Nephron (organoid): Measurements from ENCODE around the gene INKA2.

Experiments
- H3K27ac Mint-ChIP-seq, 3 experiments: 2 replicates each; pipeline ENCODE4 v1.8.0; 2020; ENCODE audit warnings: mixed read lengths in 3 of 3, mild to moderate bottlenecking in 2 of 3, moderate library complexity in 1 of 3
- H3K27me3 Mint-ChIP-seq: 2 replicates; pipeline ENCODE4 v1.8.0; 2021; ENCODE audit warnings: low read depth, mild to moderate bottlenecking, moderate library complexity, mixed read lengths
- H3K36me3 Mint-ChIP-seq: 2 replicates; pipeline ENCODE4 v1.8.0; 2020; ENCODE audit warnings: low read depth, mixed read lengths
- H3K4me1 Mint-ChIP-seq: 2 replicates; pipeline ENCODE4 v1.8.0; 2020; ENCODE audit warnings: mixed read lengths
- H3K4me3 Mint-ChIP-seq, 3 experiments: 2 replicates each; pipeline ENCODE4 v1.8.0; 2020; ENCODE audit warnings: mild to moderate bottlenecking in 3 of 3, mixed read lengths in 3 of 3, moderate library complexity in 2 of 3
- H3K9me3 Mint-ChIP-seq: 2 replicates; pipeline ENCODE4 v1.8.0; 2020; ENCODE audit warnings: mixed read lengths
- CTCF ChIP-seq, 3 experiments: fragments of 200-600 bp; sonication (generic); IDR thresholded peaks; one replicate each; pipeline ENCODE4 v1.5.0; 2021; ENCODE audit warnings: antibody characterized with exemption in 3 of 3; ENCODE audit not compliant: unreplicated experiment in 3 of 3

INKA2 gene

GRCh38 chr1:111756124-111756513 is 16.9 kb upstream of the INKA2 start:
- H3K4me3 Mint-ChIP-seq: peak overlapping the region; percentile 96 to 97 (median 97)

GRCh38 chr1:111755331-111756123 is 16.3 kb upstream of the INKA2 start, which contains the start of gene DDX20:
TSS of gene DDX20 (plus strand) at chr1:111755901. CDS start at chr1:111755925, 24 bp downstream.
- peaks cover 20% of the 10 kb centered on the region for H3K36me3 Mint-ChIP-seq
- H3K9me3 Mint-ChIP-seq: no peaks in the 10 kb centered on the region
- peak within 1 kb of the TSS; percentile 93 to 98 (median 98) for H3K27ac Mint-ChIP-seq
- peak; percentile 91 to 96 (median 95) for TF ChIP-seq CTCF (IDR thresholded peaks at IDR 0.05; ENCODE audit: unreplicated experiment in 3 of 3)
- peak within 1 kb of the TSS; percentile 96 to 97 (median 97) for H3K4me3 Mint-ChIP-seq
- H3K4me1 Mint-ChIP-seq: peaks cover 21% of the 10 kb centered on the region
- peaks cover 7% of the 10 kb centered on the region for H3K27me3 Mint-ChIP-seq

More at GRCh38 chr1:111756124-111756513, 16.9 kb upstream of the INKA2 start:
- Mint-ChIP-seq H3K36me3 (peaks cover 25% of the 10 kb centered on the region), H3K4me1 (peaks cover 16% of the 10 kb centered on the region), H3K27me3 (peaks cover 4% of the 10 kb centered on the region), H3K27ac (peak overlapping the region; percentile 67 to 93 (median 85)), H3K9me3 (no peaks in the 10 kb centered on the region)
- TF ChIP-seq CTCF (IDR thresholded peaks at IDR 0.05; ENCODE audit: unreplicated experiment in 3 of 3): no peak

- Mint-ChIP-seq H3K4me3 (peak overlapping the region; percentile 96 to 97 (median 97)), H3K9me3 (no peaks in the 10 kb centered on the region), H3K4me1 (peaks cover 24% of the 10 kb centered on the region), H3K27me3 (peaks cover 7% of the 10 kb centered on the region), H3K36me3 (peaks cover 14% of the 10 kb centered on the region), H3K27ac (peak overlapping the region; percentile 93 to 98 (median 98))
- TF ChIP-seq CTCF (IDR thresholded peaks at IDR 0.05; ENCODE audit: unreplicated experiment in 3 of 3): no peak
Observed at GRCh38 chr1:111754984-111755330, 15.8 kb upstream of the INKA2 start.

- H3K36me3 Mint-ChIP-seq: no peaks in the 10 kb centered on the region
Observed at GRCh38 chr1:111751906-111752575, 12.8 kb upstream of the INKA2 start.

GRCh38 chr1:111750856-111751255 is 11.7 kb upstream of the INKA2 start:
- H3K4me3 Mint-ChIP-seq: no peak overlapping the region
- no peak for TF ChIP-seq CTCF (IDR thresholded peaks at IDR 0.05; ENCODE audit: unreplicated experiment in 3 of 3)
- no peaks in the 10 kb centered on the region for H3K9me3 Mint-ChIP-seq
- H3K36me3 Mint-ChIP-seq: no peaks in the 10 kb centered on the region
- H3K27me3 Mint-ChIP-seq: peaks cover 7% of the 10 kb centered on the region
- peak overlapping the region in 2 of 3 experiments; percentile 19 to 23 for H3K27ac Mint-ChIP-seq
- H3K4me1 Mint-ChIP-seq: peaks cover 48% of the 10 kb centered on the region

More at GRCh38 chr1:111751906-111752575, 12.8 kb upstream of the INKA2 start:
- no peak for TF ChIP-seq CTCF (IDR thresholded peaks at IDR 0.05; ENCODE audit: unreplicated experiment in 3 of 3)
- Mint-ChIP-seq H3K4me3 (no peak overlapping the region), H3K27ac (no peak overlapping the region), H3K27me3 (peaks cover 7% of the 10 kb centered on the region), H3K4me1 (peaks cover 43% of the 10 kb centered on the region), H3K9me3 (no peaks in the 10 kb centered on the region)
